ENCODE results near the gene PCDH9. TPM values are rescaled to one million over a fixed set of nuclear protein-coding genes. Genes with fewer than 3 reads are reported as not detected.

Gene PCDH9
- total and polyA plus RNA-seq, 7 donors: under 0.01 to 15.7 (median 8.7) TPM; not detected in 1

GRCh38 chr13:66405908-66406802 lies 824.0 kb downstream of the PCDH9 start:
- 31 to 70% methylated on average over 6 of the region's 6 CpGs for whole genome bisulfite sequencing, 2 donors
- H3K9me3 ChIP-seq: no peaks in the 10 kb centered on the region
- H3K27me3 ChIP-seq: no peaks in the 10 kb centered on the region
- H3K27ac ChIP-seq: peak overlapping the region in 3 of 4 donors; percentile 13 to 50 (median 19)
- DNase-seq: no peak
- intact Hi-C loops (cut with DNase I): no loop called here
- TF ChIP-seq POLR2A (IDR thresholded peaks at IDR 0.05): no peak
- no peak for TF ChIP-seq EP300 (IDR thresholded peaks at IDR 0.05)
- TF ChIP-seq, protein P1, sequence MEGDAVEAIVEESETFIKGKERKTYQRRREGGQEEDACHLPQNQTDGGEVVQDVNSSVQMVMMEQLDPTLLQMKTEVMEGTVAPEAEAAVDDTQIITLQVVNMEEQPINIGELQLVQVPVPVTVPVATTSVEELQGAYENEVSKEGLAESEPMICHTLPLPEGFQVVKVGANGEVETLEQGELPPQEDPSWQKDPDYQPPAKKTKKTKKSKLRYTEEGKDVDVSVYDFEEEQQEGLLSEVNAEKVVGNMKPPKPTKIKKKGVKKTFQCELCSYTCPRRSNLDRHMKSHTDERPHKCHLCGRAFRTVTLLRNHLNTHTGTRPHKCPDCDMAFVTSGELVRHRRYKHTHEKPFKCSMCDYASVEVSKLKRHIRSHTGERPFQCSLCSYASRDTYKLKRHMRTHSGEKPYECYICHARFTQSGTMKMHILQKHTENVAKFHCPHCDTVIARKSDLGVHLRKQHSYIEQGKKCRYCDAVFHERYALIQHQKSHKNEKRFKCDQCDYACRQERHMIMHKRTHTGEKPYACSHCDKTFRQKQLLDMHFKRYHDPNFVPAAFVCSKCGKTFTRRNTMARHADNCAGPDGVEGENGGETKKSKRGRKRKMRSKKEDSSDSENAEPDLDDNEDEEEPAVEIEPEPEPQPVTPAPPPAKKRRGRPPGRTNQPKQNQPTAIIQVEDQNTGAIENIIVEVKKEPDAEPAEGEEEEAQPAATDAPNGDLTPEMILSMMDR (IDR thresholded peaks at IDR 0.05): no peak
- peak in 1 of 4 donors; percentile 38 for TF ChIP-seq POLR2AphosphoS5 (IDR thresholded peaks at IDR 0.05)
- H3K4me3 ChIP-seq: no peak overlapping the region
- peaks cover 0 to 22% (median 12%) of the 10 kb centered on the region in 4 donors for H3K4me1 ChIP-seq
- H3K36me3 ChIP-seq: no peaks in the 10 kb centered on the region

GRCh38 chr13:66402546-66402945 lies 827.6 kb downstream of the PCDH9 start:
- Histone ChIP-seq H3K27me3 (no peaks in the 10 kb centered on the region), H3K9me3 (no peaks in the 10 kb centered on the region), H3K27ac (no peak overlapping the region), H3K36me3 (no peaks in the 10 kb centered on the region), H3K4me3 (no peak overlapping the region), H3K4me1 (peaks cover 0 to 22% (median 12%) of the 10 kb centered on the region in 4 donors)
- no peak for DNase-seq
- no peak for TF ChIP-seq POLR2A (IDR thresholded peaks at IDR 0.05)
- TF ChIP-seq, protein P1 (IDR thresholded peaks at IDR 0.05): no peak
- no peak for TF ChIP-seq EP300 (IDR thresholded peaks at IDR 0.05)
- no peak for TF ChIP-seq POLR2AphosphoS5 (IDR thresholded peaks at IDR 0.05)
- intact Hi-C loops (cut with DNase I): no loop called here
- 84 to 94% methylated on average over 2 of the region's 2 CpGs for WGBS, 2 donors

DNA sequence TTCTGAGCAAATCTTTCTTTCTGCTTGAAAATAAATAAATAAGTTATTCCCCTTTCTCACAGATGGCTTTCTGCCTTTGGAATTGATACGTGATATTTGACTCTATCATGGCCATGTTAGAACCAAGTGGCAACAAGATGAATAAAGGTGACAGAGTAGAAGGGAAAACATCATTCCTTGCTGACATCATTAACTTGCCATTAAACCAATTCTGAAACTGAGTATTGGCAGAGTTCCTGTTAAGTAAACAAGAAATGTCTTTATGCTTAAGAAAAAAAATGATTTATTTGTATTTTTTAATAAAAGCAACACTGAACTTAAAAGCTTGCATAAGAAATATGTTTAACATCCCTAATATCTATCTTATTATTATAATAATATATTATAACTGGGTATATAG lies 828.1 kb downstream of the PCDH9 start:
- 86 to 90% methylated on average over 1 of the region's 1 CpG for WGBS, 2 donors

GRCh38 chr13:66400292-66400691 lies 829.8 kb downstream of the PCDH9 start:
- TF ChIP-seq EP300 (IDR thresholded peaks at IDR 0.05) (no peak), POLR2A (IDR thresholded peaks at IDR 0.05) (no peak), POLR2AphosphoS5 (IDR thresholded peaks at IDR 0.05) (no peak)
- TF ChIP-seq, protein P1 (IDR thresholded peaks at IDR 0.05): no peak
- Histone ChIP-seq H3K4me3 (no peak overlapping the region), H3K9me3 (no peaks in the 10 kb centered on the region), H3K27ac (no peak overlapping the region), H3K4me1 (peaks cover 0 to 2% (median under 1%) of the 10 kb centered on the region in 4 donors), H3K36me3 (no peaks in the 10 kb centered on the region), H3K27me3 (no peaks in the 10 kb centered on the region)
- DNase-seq: no peak
- intact Hi-C loops (cut with DNase I): no loop called here

More for the DNA sequence above, 828.1 kb downstream of the PCDH9 start:
- H3K4me3 ChIP-seq: no peak overlapping the region
- H3K27ac ChIP-seq: no peak overlapping the region
- H3K9me3 ChIP-seq: no peaks in the 10 kb centered on the region
- TF ChIP-seq, protein P1 (IDR thresholded peaks at IDR 0.05): no peak
- TF ChIP-seq EP300 (IDR thresholded peaks at IDR 0.05) (no peak), POLR2AphosphoS5 (IDR thresholded peaks at IDR 0.05) (no peak), POLR2A (IDR thresholded peaks at IDR 0.05) (no peak)
- peaks cover 0 to 19% (median 12%) of the 10 kb centered on the region in 4 donors for H3K4me1 ChIP-seq
- H3K36me3 ChIP-seq: no peaks in the 10 kb centered on the region
- H3K27me3 ChIP-seq: no peaks in the 10 kb centered on the region
- DNase-seq: no peak
- intact Hi-C loops (cut with DNase I): no loop called here
